ENCODE results near the gene ROR2.

DNA sequence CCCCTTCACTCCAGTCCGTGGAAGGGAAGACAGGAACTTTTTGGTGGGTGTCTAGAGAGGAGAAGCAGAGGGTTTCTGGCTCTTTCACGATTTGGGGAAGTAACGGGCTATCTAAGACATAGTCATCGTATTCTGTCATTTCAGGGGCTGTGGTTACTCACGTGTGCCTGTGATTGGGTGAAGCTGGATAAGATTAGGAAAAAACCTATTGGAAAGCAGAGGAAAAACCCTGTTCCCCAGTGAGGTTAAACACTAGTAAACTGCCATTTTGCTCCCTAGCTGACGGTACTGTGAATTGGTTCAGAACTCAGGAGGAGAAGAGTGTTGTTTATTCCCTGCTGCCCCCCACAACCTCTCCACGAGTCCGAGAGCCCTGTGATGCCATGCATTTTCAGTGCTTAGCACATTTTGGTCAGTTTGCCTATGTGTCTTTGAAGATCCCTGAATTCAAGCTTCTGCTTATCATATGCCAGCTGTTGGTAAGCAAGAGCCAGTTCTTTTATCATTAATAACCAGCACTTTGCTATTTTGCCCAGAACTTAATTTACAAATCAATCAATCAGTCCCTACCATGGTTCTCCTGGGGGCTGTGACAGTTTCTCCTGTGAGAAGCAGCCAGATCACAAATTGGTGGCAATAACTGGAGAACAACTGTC, 45.1 kb upstream of the ROR2 start:
- TF ChIP-seq CTCF (IDR thresholded peaks at IDR 0.05) (no peak), POLR2A (IDR thresholded peaks at IDR 0.05) (no peak)
